Esophagus muscularis mucosa (tissue), 4 donors: ENCODE results near the gene FAM162B. TPM values are rescaled to one million over a fixed set of nuclear protein-coding genes. Genes with fewer than 3 reads are reported as not detected.

Source experiments
- DNase-seq: peaks from one replicate; pipeline ENCODE4 v3.0.0-alpha.2; 2017; ENCODE audit errors: extremely low spot score
- H3K27ac ChIP-seq, 4 donors: fragments of 200-600 bp; sonication (generic); replicated peaks in 1 of 4; 1 replicate in 3 of 4; 2 replicates in 1 of 4; pipeline ENCODE4 v1.5.1; 2016 to 2019; ENCODE audit warnings: mild to moderate bottlenecking in 1 of 4
- H3K27me3 ChIP-seq, 4 donors: fragments of 200-600 bp; sonication (generic); one replicate each; pipeline versions ENCODE4 v1.5.1 to v1.6.0; 2016 to 2019
- H3K36me3 ChIP-seq, 4 donors: fragments of 200-600 bp; sonication (generic); one replicate each; pipeline ENCODE4 v1.5.1; 2016 to 2019
- H3K4me1 ChIP-seq, 4 donors: fragments of 200-600 bp; sonication (generic); one replicate each; pipeline ENCODE4 v1.5.1; 2016 to 2019
- H3K4me3 ChIP-seq, 4 donors: fragments of 200-600 bp; sonication (generic); 1 replicate in 2 of 4; 2 replicates in 2 of 4; pipeline ENCODE4 v1.5.1; 2016 to 2019; ENCODE audit warnings: mild to moderate bottlenecking in 4 of 4, moderate library complexity in 1 of 4
- H3K9me3 ChIP-seq, 4 donors: fragments of 200-600 bp; sonication (generic); 1 replicate in 3 of 4; 2 replicates in 1 of 4; pipeline ENCODE4 v1.5.1; 2016 to 2019
- CTCF ChIP-seq, 3 experiments: fragments of 200-600 bp in 2 of 3; fragments of 450-650 bp in 1 of 3; sonication (generic) in 2 of 3; IDR thresholded peaks; one replicate each; pipeline ENCODE4 v1.5.1; 2017 to 2019; ENCODE audit warnings: antibody characterized with exemption in 3 of 3, mild to moderate bottlenecking in 2 of 3, moderate library complexity in 1 of 3
- EP300 ChIP-seq: sonication (generic); formaldehyde crosslinking; IDR thresholded peaks from one replicate; pipeline ENCODE4 v1.6.1; 2017; ENCODE audit warnings: antibody characterized with exemption
- POLR2A ChIP-seq: fragments of 450-650 bp; IDR thresholded peaks from one replicate; pipeline ENCODE4 v1.6.1; 2017; ENCODE audit warnings: antibody characterized with exemption, moderate library complexity, mild to moderate bottlenecking, low read depth
- POLR2AphosphoS5 ChIP-seq, 2 donors: sonication (generic); formaldehyde crosslinking; IDR thresholded peaks; one replicate each; pipeline ENCODE4 v1.6.1; 2017; ENCODE audit warnings: antibody characterized with exemption in 2 of 2
- WGBS: methylation state at CpG from one replicate; pipeline ENCODE4 v1.1.5; 2018; 5-methylcytosine and 5-hydroxymethylcytosine counted together
- intact Hi-C: fragments of 100-400 bp; cut with DNase I; formaldehyde crosslinking; loops from one replicate; pipeline ENCODE4 v1.15.1; 2023
- total RNA-seq, 4 donors: library from RNA; depleted of rRNA; stranded (reverse); fragments of >200 nt; gene quantifications; one replicate each; pipeline versions ENCODE4 v1.1.0 to v1.2.1, GENCODE V29; 2016

The FAM162B gene
- total RNA-seq: 10 to 100 TPM in 1 of 4 donors, 1 to 10 TPM in 3; 4.2 to 14.7 (median 8.7) TPM

- H3K9me3 ChIP-seq: no peaks in the 10 kb centered on the region
- peak within 1 kb of the TSS; percentile 50 to 69 (median 60) for H3K27ac ChIP-seq
- 9% methylated on average over 6 of the region's 89 CpGs for WGBS
- H3K4me3 ChIP-seq: peak within 1 kb of the TSS; percentile 57 to 67 (median 61)
- no peak for TF ChIP-seq EP300
- intact Hi-C loops: no loop called here
- peaks cover 12 to 19% (median 17%) of the 10 kb centered on the region in 4 donors for H3K4me1 ChIP-seq
- no peak for DNase-seq
- H3K36me3 ChIP-seq: no peaks in the 10 kb centered on the region
- peaks cover 0 to 27% (median 11%) of the 10 kb centered on the region in 4 donors for H3K27me3 ChIP-seq
Measured at GRCh38 chr6:116764961-116765841, at the start of gene FAM162B. FAM162B (minus strand) TSS chr6:116765719; CDS start chr6:116765576, 143 bp downstream.

GRCh38 chr6:116812051-116812650 is 46.6 kb upstream of the FAM162B start:
- intact Hi-C loops: no loop called here
- DNase-seq: no peak
- TF ChIP-seq POLR2A: no peak
- TF ChIP-seq EP300: no peak
- TF ChIP-seq POLR2AphosphoS5 (IDR thresholded peaks at IDR 0.05): no peak
- no peak for TF ChIP-seq CTCF (IDR thresholded peaks at IDR 0.05)
- Histone ChIP-seq H3K4me3 (no peak overlapping the region), H3K27ac (no peak overlapping the region), H3K27me3 (no peaks in the 10 kb centered on the region), H3K9me3 (peaks cover 0 to 18% (median 6%) of the 10 kb centered on the region in 4 donors), H3K36me3 (no peaks in the 10 kb centered on the region), H3K4me1 (no peaks in the 10 kb centered on the region)
- 86% methylated on average over 2 of the region's 2 CpGs for WGBS

- DNase-seq: no peak
- intact Hi-C loops: no loop called here
- no peak for TF ChIP-seq CTCF (IDR thresholded peaks at IDR 0.05)
- TF ChIP-seq POLR2AphosphoS5 (IDR thresholded peaks at IDR 0.05): no peak
- no peak for TF ChIP-seq EP300
- no peak for TF ChIP-seq POLR2A
Measured at GRCh38 chr6:116801971-116802370, 36.5 kb upstream of the FAM162B start.

GRCh38 chr6:116799945-116800344 is 34.4 kb upstream of the FAM162B start:
- no peak for DNase-seq
- no peaks in the 10 kb centered on the region for H3K27me3 ChIP-seq
- intact Hi-C loops: no loop called here
- H3K4me1 ChIP-seq: no peaks in the 10 kb centered on the region
- no peak overlapping the region for H3K4me3 ChIP-seq
- H3K9me3 ChIP-seq: no peaks in the 10 kb centered on the region
- H3K27ac ChIP-seq: no peak overlapping the region
- TF ChIP-seq EP300: no peak
- TF ChIP-seq POLR2A: no peak
- no peak for TF ChIP-seq CTCF (IDR thresholded peaks at IDR 0.05)
- TF ChIP-seq POLR2AphosphoS5 (IDR thresholded peaks at IDR 0.05): no peak
- H3K36me3 ChIP-seq: no peaks in the 10 kb centered on the region

More at GRCh38 chr6:116801971-116802370, 36.5 kb upstream of the FAM162B start:
- Histone ChIP-seq H3K36me3 (no peaks in the 10 kb centered on the region), H3K4me3 (no peak overlapping the region), H3K9me3 (no peaks in the 10 kb centered on the region), H3K4me1 (no peaks in the 10 kb centered on the region), H3K27me3 (no peaks in the 10 kb centered on the region), H3K27ac (no peak overlapping the region)

DNA sequence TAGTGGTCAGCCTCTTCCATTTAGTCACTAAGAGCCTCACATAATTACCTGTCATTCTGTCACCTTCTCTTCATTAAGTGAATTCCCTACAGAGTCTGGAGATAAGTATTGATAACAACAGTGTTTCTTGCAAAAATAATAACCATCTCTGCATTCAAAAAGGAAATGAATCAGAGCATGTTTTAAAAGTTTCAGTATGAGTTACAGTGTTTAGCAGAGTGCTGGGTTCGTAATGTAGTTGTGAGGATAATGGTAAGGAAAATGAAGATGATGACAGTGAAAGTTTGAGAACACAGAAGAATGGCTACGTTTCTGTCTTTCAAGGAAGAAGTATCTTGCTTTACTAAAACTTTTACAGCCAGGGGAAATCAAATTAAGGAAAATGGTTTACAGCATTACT is 32.1 kb upstream of the FAM162B start:
- intact Hi-C loops: no loop called here
- Histone ChIP-seq H3K27me3 (no peaks in the 10 kb centered on the region), H3K27ac (no peak overlapping the region), H3K9me3 (no peaks in the 10 kb centered on the region), H3K36me3 (no peaks in the 10 kb centered on the region), H3K4me1 (no peaks in the 10 kb centered on the region), H3K4me3 (no peak overlapping the region)
- 43% methylated on average over 2 of the region's 2 CpGs for WGBS
- no peak for DNase-seq
- no peak for TF ChIP-seq EP300
- no peak for TF ChIP-seq POLR2A
- no peak for TF ChIP-seq CTCF (IDR thresholded peaks at IDR 0.05)
- no peak for TF ChIP-seq POLR2AphosphoS5 (IDR thresholded peaks at IDR 0.05)
